NT2/D1 (cell line): ENCODE data around the gene NT5C1B.

ENCODE experiments used
- SUZ12 ChIP-seq: IDR thresholded peaks from 2 replicates; pipeline ENCODE4 v1.6.1; 2011; ENCODE audit not compliant: insufficient read length, insufficient read depth; ENCODE audit errors: extremely low read depth
- YY1 ChIP-seq: IDR thresholded peaks from 2 replicates; pipeline ENCODE4 v1.6.1; 2011; ENCODE audit not compliant: insufficient read length, insufficient read depth
- ZNF274 ChIP-seq: IDR thresholded peaks from 2 replicates; pipeline ENCODE4 v1.6.1; 2011; ENCODE audit warnings: mild to moderate bottlenecking, low read depth, low read length

GRCh38 chr2:18527326-18527725 lies 62.0 kb downstream of the NT5C1B start:
- TF ChIP-seq ZNF274 = no peak
- TF ChIP-seq YY1 = no peak
- TF ChIP-seq SUZ12 = no peak
